ENCODE results near the gene PIAS4. TPM values are rescaled to one million over a fixed set of nuclear protein-coding genes. Genes with fewer than 3 reads are reported as not detected.
A peak's percentile ranks its signal among the peaks of the same experiment; 100 is the strongest.

The PIAS4 gene
- polyA plus RNA-seq, 1 experiment, result 9.0 TPM

- ChIA-PET CTCF (interaction anchor here (0.5 to 2.9 kb wide), 2 partner anchors 19 to 1718 kb away, joined by 3 to 18 read pairs; no protein-coding TSS in a partner anchor), POLR2A (interaction anchor here (0.6 to 5.6 kb wide), 12 partner anchors 8 to 1805 kb away, joined by 3 to 221 read pairs (median 5); partner anchors contain the start of genes EEF2 and MRPL54)
- DNase-seq (ENCODE audit: low read depth, low spot score), result peak; percentile 100
- Histone ChIP-seq H3K27ac (ENCODE audit: low read depth, low read length) (peak overlapping the region; percentile 98), H3K27me3 (ENCODE audit: control insufficient read depth, insufficient read depth, low read length) (no peaks in the 10 kb centered on the region), H3K4me3 (ENCODE audit: low read depth, low read length) (peak overlapping the region; percentile 98), H3K9me3 (ENCODE audit: control insufficient read depth, insufficient read depth, low read length) (no peaks in the 10 kb centered on the region; the same call in 1 of the 2 replicates)
- TF ChIP-seq CTCF (IDR thresholded peaks at IDR 0.05; ENCODE audit: low read depth, low read length), result no peak
Measured at GRCh38 chr19:3968556-3969434, 38.7 kb upstream of the PIAS4 start.

- DNase-seq (ENCODE audit: low read depth, low spot score), result peak; percentile 62
- CTCF ChIA-PET, result interaction anchor here (0.5 to 2.9 kb wide), 2 partner anchors 18 to 1717 kb away, joined by 3 to 18 read pairs; no protein-coding TSS in a partner anchor
- H3K27me3 ChIP-seq (ENCODE audit: control insufficient read depth, insufficient read depth, low read length), result no peaks in the 10 kb centered on the region
- H3K27ac ChIP-seq (ENCODE audit: low read depth, low read length), result peak overlapping the region; percentile 98
- peak overlapping the region; percentile 98 for H3K4me3 ChIP-seq (ENCODE audit: low read depth, low read length)
- TF ChIP-seq CTCF (IDR thresholded peaks at IDR 0.05; ENCODE audit: low read depth, low read length), result peak; percentile 34; the same call in 1 of the 2 replicates
- no peaks in the 10 kb centered on the region; the same call in 1 of the 2 replicates for H3K9me3 ChIP-seq (ENCODE audit: control insufficient read depth, insufficient read depth, low read length)
- POLR2A ChIA-PET, result interaction anchor here (0.6 to 5.6 kb wide), 10 partner anchors 8 to 207 kb away, joined by 3 to 221 read pairs (median 6); partner anchors contain the start of genes EEF2 and MRPL54
Measured at GRCh38 chr19:3969435-3970312, 37.9 kb upstream of the PIAS4 start.

DNA sequence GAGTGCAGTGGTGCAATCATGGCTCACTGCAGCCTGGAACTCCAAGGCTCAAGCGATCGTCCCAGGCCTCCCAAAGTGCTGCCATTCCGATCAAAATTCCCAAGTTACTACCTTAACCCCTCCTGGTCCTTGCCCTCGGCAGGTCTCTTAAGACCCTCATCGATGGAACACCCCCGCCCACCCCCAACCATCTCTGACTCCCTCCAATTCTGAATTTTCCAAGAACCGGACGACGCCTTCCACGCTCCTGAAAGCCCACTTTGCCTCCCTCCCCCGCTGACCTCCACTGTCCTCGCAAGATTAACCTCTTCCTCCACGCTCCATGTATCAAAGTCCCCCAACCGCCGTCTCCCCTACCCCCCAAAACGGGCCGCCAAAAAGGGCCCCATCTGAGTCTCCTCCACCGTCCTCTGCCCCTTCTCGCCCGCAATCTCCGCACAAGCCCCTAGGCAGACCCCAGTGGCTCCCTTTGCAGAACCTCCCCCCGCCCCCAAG is 37.2 kb upstream of the PIAS4 start:
- CTCF ChIA-PET, result interaction anchor here (2.9 kb wide), 1 partner anchor 18 kb away, joined by 18 read pairs; no protein-coding TSS in a partner anchor
- Histone ChIP-seq H3K9me3 (ENCODE audit: control insufficient read depth, insufficient read depth, low read length) (no peaks in the 10 kb centered on the region; the same call in 1 of the 2 replicates), H3K27me3 (ENCODE audit: control insufficient read depth, insufficient read depth, low read length) (no peaks in the 10 kb centered on the region), H3K4me3 (ENCODE audit: low read depth, low read length) (peak overlapping the region; percentile 98), H3K27ac (ENCODE audit: low read depth, low read length) (peak overlapping the region; percentile 98)
- DNase-seq (ENCODE audit: low read depth, low spot score), result no peak
- TF ChIP-seq CTCF (IDR thresholded peaks at IDR 0.05; ENCODE audit: low read depth, low read length), result no peak
- POLR2A ChIA-PET, result interaction anchor here (1.1 to 5.6 kb wide), 5 partner anchors 12 to 208 kb away, joined by 3 to 221 read pairs (median 26); partner anchors contain the start of genes EEF2 and MRPL54

DNA sequence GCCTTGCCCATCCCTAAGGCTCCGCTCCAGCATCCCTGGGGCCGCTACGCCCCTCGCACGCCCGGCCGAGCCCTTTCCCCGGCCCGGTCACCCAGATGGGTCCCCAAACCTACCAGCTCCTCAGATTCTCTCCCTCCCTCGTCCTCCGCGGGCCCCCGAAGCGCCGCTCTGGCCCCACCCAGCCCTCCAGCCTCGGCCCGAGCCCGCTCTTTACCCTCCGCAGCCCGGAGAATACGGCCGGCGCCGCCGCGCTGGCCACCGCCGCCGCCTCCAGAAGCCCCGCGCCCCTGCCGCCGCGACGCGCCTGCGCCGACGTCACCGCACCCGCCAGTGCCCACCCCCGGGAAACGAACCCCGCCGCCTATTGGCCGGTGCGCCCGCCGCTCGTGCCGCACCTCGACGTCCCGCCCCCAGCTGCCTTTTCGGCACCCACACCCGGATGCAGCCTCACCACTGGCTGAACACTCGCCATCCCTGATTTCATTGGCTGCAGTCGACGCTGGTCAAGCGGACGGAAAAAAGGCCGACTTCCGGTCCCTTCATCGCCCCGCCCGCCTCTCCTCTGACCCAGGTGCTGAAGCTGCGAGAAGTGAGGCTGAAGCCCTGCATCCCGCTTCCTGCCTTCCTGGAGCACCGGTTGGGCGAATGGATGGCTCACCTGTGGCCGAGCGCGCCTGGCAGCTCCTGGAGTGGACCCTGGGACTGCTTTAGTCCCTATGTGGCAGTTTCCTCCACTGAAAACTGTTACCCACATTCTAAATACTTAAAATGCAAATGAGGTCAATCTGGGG is 36.5 kb upstream of the PIAS4 start, which contains the start of gene DAPK3:
Gene DAPK3, minus strand, starts transcription at position 292 of the 791 bp plus-strand sequence. CDS start 1,364 bp downstream, outside the sequence.
- DNase-seq (ENCODE audit: low read depth, low spot score), result peak; percentile 95
- no peaks in the 10 kb centered on the region; the same call in 1 of the 2 replicates for H3K9me3 ChIP-seq (ENCODE audit: control insufficient read depth, insufficient read depth, low read length)
- no peaks in the 10 kb centered on the region for H3K27me3 ChIP-seq (ENCODE audit: control insufficient read depth, insufficient read depth, low read length)
- peak within 1 kb of the TSS; percentile 98 for H3K4me3 ChIP-seq (ENCODE audit: low read depth, low read length)
- CTCF ChIA-PET, result interaction anchor here (2.9 kb wide), 1 partner anchor 17 kb away, joined by 18 read pairs; no protein-coding TSS in a partner anchor
- peak within 1 kb of the TSS; percentile 98 for H3K27ac ChIP-seq (ENCODE audit: low read depth, low read length)
- no peak for TF ChIP-seq CTCF (IDR thresholded peaks at IDR 0.05; ENCODE audit: low read depth, low read length)
- POLR2A ChIA-PET, result interaction anchor here (1.1 to 5.6 kb wide), 4 partner anchors 11 to 209 kb away, joined by 3 to 221 read pairs (median 16); partner anchors contain the start of genes EEF2 and MRPL54

Measured in AG04450 (cell line).